HepG2 (cell line): ENCODE results near the gene ATPAF2. TPM values are rescaled to one million over a fixed set of nuclear protein-coding genes. Genes with fewer than 3 reads are reported as not detected.

Experiments
- ADNP ChIP-seq: sonication (generic); formaldehyde crosslinking; IDR thresholded peaks from 2 replicates; pipeline ENCODE4 v1.4.0; 2020; ENCODE audit warnings: missing genetic modification reagents
- ATF1 ChIP-seq: IDR thresholded peaks from 2 replicates; pipeline ENCODE4 v1.6.1; 2016; ENCODE audit warnings: mild to moderate bottlenecking, control low read depth
- ATF4 ChIP-seq, 2 experiments: fragments of 450-650 bp in 1 of 2; sonication (generic) in 1 of 2; formaldehyde crosslinking; IDR thresholded peaks; 2 replicates each; pipeline versions ENCODE4 v1.5.0 to v1.8.0; 2020 to 2022; ENCODE audit warnings: mild to moderate bottlenecking in 1 of 2, missing genetic modification reagents in 1 of 2
- FOXP4 ChIP-seq: sonication (generic); formaldehyde crosslinking; IDR thresholded peaks from 2 replicates; pipeline ENCODE4 v1.4.0; 2020; ENCODE audit warnings: missing genetic modification reagents
- HNRNPH1 ChIP-seq: fragments of 200-400 bp; formaldehyde crosslinking; optimal IDR thresholded peaks from 2 replicates; pipeline ENCODE3; 2017; ENCODE audit warnings: mild to moderate bottlenecking, low read depth, low read length
- ISX ChIP-seq: sonication (generic); formaldehyde crosslinking; conservative IDR thresholded peaks from 2 replicates; pipeline ENCODE4 v1.5.0; 2020; ENCODE audit warnings: missing genetic modification reagents
- KDM1A ChIP-seq: IDR thresholded peaks from 2 replicates; pipeline ENCODE4 v1.6.1; 2016; ENCODE audit warnings: missing compliant biosample characterization
- KMT2A ChIP-seq: sonication (generic); formaldehyde crosslinking; IDR thresholded peaks from 2 replicates; pipeline ENCODE4 v1.4.0; 2020; ENCODE audit warnings: missing genetic modification reagents
- MNT ChIP-seq: fragments of 450-650 bp; IDR thresholded peaks from 2 replicates; pipeline ENCODE4 v1.6.1; 2016
- NKX3-1 ChIP-seq: sonication (generic); formaldehyde crosslinking; IDR thresholded peaks from 2 replicates; pipeline ENCODE4 v1.5.0; 2020; ENCODE audit warnings: missing genetic modification reagents
- ONECUT2 ChIP-seq: sonication (generic); formaldehyde crosslinking; IDR thresholded peaks from 2 replicates; pipeline ENCODE4 v1.4.0; 2020; ENCODE audit warnings: missing genetic modification reagents
- PTBP1 ChIP-seq: fragments of 200-400 bp; formaldehyde crosslinking; IDR thresholded peaks from 2 replicates; pipeline ENCODE4 v1.6.1; 2018; ENCODE audit warnings: low read length, low read depth; ENCODE audit not compliant: poor library complexity, severe bottlenecking
- SOX13 ChIP-seq, 3 experiments: fragments of 450-650 bp in 1 of 3; sonication (generic) in 1 of 3; formaldehyde crosslinking in 1 of 3; IDR thresholded peaks in 2 of 3; conservative IDR thresholded peaks in 1 of 3; 2 replicates each; pipeline versions ENCODE4 v1.5.0 to v1.6.1; 2016 to 2020; ENCODE audit warnings: antibody characterized with exemption in 1 of 3, mild to moderate bottlenecking in 1 of 3, missing compliant biosample characterization in 1 of 3, missing genetic modification reagents in 1 of 3, moderate library complexity in 1 of 3
- TMF1 ChIP-seq: sonication (generic); formaldehyde crosslinking; IDR thresholded peaks from 2 replicates; pipeline ENCODE4 v1.8.1; 2022; ENCODE audit warnings: low read depth, missing genetic modification reagents
- ZNF232 ChIP-seq: sonication (generic); formaldehyde crosslinking; IDR thresholded peaks from 2 replicates; pipeline ENCODE4 v1.4.0; 2020; ENCODE audit warnings: missing genetic modification reagents, borderline replicate concordance
- ZNF281 ChIP-seq: sonication (generic); formaldehyde crosslinking; IDR thresholded peaks from 2 replicates; pipeline ENCODE4 v1.4.0; 2020; ENCODE audit warnings: missing genetic modification reagents, borderline replicate concordance
- ZNF446 ChIP-seq: sonication (generic); formaldehyde crosslinking; IDR thresholded peaks from 2 replicates; pipeline ENCODE4 v1.5.0; 2020; ENCODE audit warnings: mild to moderate bottlenecking, missing genetic modification reagents
- ZNF589 ChIP-seq: sonication (generic); formaldehyde crosslinking; conservative IDR thresholded peaks from 2 replicates; pipeline ENCODE4 v1.8.0; 2022; ENCODE audit warnings: mild to moderate bottlenecking, moderate library complexity, missing genetic modification reagents
- ZNF619 ChIP-seq: sonication (generic); formaldehyde crosslinking; IDR thresholded peaks from 2 replicates; pipeline ENCODE4 v1.4.0; 2020; ENCODE audit warnings: mild to moderate bottlenecking, missing genetic modification reagents
- ZNF639 ChIP-seq: conservative IDR thresholded peaks from 2 replicates; pipeline ENCODE4 v1.6.1; 2018; ENCODE audit warnings: missing genetic modification reagents
- ZSCAN22 ChIP-seq: sonication (generic); formaldehyde crosslinking; IDR thresholded peaks from 2 replicates; pipeline ENCODE4 v1.4.0; 2020; ENCODE audit warnings: mild to moderate bottlenecking, missing genetic modification reagents
- polyA plus RNA-seq, 8 experiments: library from polyadenylated mRNA; depleted of rRNA in 3 of 8; stranded (reverse) in 7 of 8; unstranded in 1 of 8; fragments of >200 nt; fragmentation: Illumina TruSeq in 4 of 8; extraction: Trizol in 4 of 8; gene quantifications; 2 replicates each; pipeline versions ENCODE4 v1.2.1 to v1.2.3, GENCODE V29; 2011 to 2016; ENCODE audit warnings: low read depth in 4 of 8, missing spikeins in 1 of 8, mixed read lengths in 1 of 8; ENCODE audit not compliant: insufficient read depth in 1 of 8
- total RNA-seq, 5 experiments: library from RNA; depleted of rRNA; stranded (reverse); fragments of >200 nt; fragmentation: Illumina TruSeq; extraction: Trizol; gene quantifications; 2 replicates each; pipeline ENCODE4 v1.2.3, GENCODE V29; 2016; ENCODE audit warnings: low read depth in 1 of 5

The ATPAF2 gene
- total and polyA plus RNA-seq, 2 of the 13 experiments (the other 11 are each of a cell fraction or from before 2014, with no cell fraction given), result 15.0 to 16.5 TPM

GRCh38 chr17:18038861-18039534 is at the start of gene ATPAF2, which contains the start of gene GID4 (continued):
- TF ChIP-seq SOX13 (IDR thresholded peaks at IDR 0.05), result no peak
- TF ChIP-seq SOX13 (CRISPR knock-in tag; conservative IDR thresholded peaks at IDR 0.05 in 1 of 2, IDR thresholded peaks at IDR 0.05 in 1 of 2), result peak in 1 of 2 experiments; percentile 49; a peak in 1 of 4 replicates
- no peak for TF ChIP-seq KDM1A (CRISPR knock-in tag)
- peak; percentile 64; the same call in 1 of the 2 replicates for TF ChIP-seq ZSCAN22 (CRISPR knock-in tag)
- peak; percentile 71 for TF ChIP-seq FOXP4 (CRISPR knock-in tag)
- no peak for TF ChIP-seq HNRNPH1
- no peak for TF ChIP-seq ONECUT2 (CRISPR knock-in tag)
- TF ChIP-seq ATF4 (CRISPR knock-in tag; IDR thresholded peaks at IDR 0.05), result no peak
- peak; percentile 54 for TF ChIP-seq ZNF281 (CRISPR knock-in tag)
- peak; percentile 92 for TF ChIP-seq ATF1 (CRISPR knock-in tag)
- TF ChIP-seq ZNF639 (CRISPR knock-in tag), result no peak; the same call in 1 of the 2 replicates
- TF ChIP-seq ZNF232 (CRISPR knock-in tag), result peak; percentile 73; the same call in 1 of the 2 replicates
- TF ChIP-seq ZNF589 (CRISPR knock-in tag), result peak; percentile 64; the same call in 1 of the 2 replicates
- TF ChIP-seq PTBP1, result no peak
- TF ChIP-seq NKX3-1 (CRISPR knock-in tag), result peak; percentile 61; the same call in 1 of the 2 replicates
- no peak for TF ChIP-seq TMF1 (CRISPR knock-in tag)
- peak; percentile 90 for TF ChIP-seq KMT2A (CRISPR knock-in tag)
- TF ChIP-seq ISX, result no peak
- no peak for TF ChIP-seq ZNF619
- TF ChIP-seq MNT, result peak; percentile 96
- TF ChIP-seq ADNP (CRISPR knock-in tag), result no peak
- no peak for TF ChIP-seq ZNF446
